Activated naive CD8-positive, alpha-beta T cell treated with anti-CD3 and anti-CD28 coated beads for 36 hours (primary cell): ENCODE data around the gene PPP1R12C. TPM values are rescaled to one million over a fixed set of nuclear protein-coding genes. Genes with fewer than 3 reads are reported as not detected.

ENCODE experiments used
- DNase-seq: peaks from one replicate; pipeline ENCODE4 v3.0.0; 2021
- H3K27ac Mint-ChIP-seq: one replicate; pipeline ENCODE4 v1.8.0; 2022; ENCODE audit warnings: mild to moderate bottlenecking, moderate library complexity, mixed read lengths
- H3K27me3 Mint-ChIP-seq: one replicate; pipeline ENCODE4 v1.8.0; 2022; ENCODE audit warnings: mild to moderate bottlenecking, mixed read lengths
- H3K36me3 Mint-ChIP-seq: one replicate; pipeline ENCODE4 v1.8.0; 2021; ENCODE audit warnings: mild to moderate bottlenecking, mixed read lengths
- H3K4me1 Mint-ChIP-seq: one replicate; pipeline ENCODE4 v1.8.0; 2021; ENCODE audit warnings: mixed read lengths
- H3K4me3 Mint-ChIP-seq: one replicate; pipeline ENCODE4 v1.8.0; 2022; ENCODE audit warnings: mild to moderate bottlenecking, moderate library complexity, mixed read lengths
- H3K9me3 Mint-ChIP-seq: one replicate; pipeline ENCODE4 v1.8.0; 2022; ENCODE audit warnings: mixed read lengths
- total RNA-seq, 2 experiments: library from RNA; stranded (reverse); gene quantifications; one replicate each; pipeline ENCODE4 v1.2.3, GENCODE V29; 2021

PPP1R12C gene
- total RNA-seq, 2 experiments from 2014 or later = 67.2 to 73.5 TPM

DNA sequence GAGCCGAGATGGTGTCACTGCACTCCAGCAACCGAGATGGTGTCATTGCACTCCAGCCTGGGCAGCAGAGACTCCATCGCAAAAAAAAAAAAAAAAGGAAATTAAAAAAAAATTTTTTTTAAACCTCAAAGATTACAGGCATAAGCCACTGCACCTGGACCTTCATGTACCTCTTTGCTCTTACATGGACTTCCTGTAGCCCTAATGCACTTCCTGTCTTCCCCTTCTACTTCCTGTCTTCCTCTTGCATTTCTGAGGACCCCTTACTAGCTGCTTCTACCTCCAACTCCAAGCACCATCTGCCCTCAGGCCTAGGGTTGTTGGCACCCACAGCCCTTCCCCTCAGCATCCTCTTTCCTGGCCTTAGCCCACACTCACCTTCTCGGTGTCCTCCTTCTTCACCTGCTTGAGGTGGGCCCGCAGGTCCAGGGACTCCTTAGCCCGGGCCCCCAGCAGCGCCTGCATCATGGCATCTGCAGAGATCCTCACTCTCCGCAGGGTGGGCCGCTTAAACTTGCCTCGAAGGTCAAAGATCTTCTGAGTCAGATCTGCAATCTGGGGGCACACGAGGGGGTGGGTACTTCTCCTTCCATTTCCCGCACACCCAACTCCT is 36.3 kb upstream of the PPP1R12C start:
- Mint-ChIP-seq H3K4me3 (no peak overlapping the region), H3K36me3 (peaks cover 5% of the 10 kb centered on the region), H3K27me3 (peaks cover 47% of the 10 kb centered on the region), H3K4me1 (peaks cover 8% of the 10 kb centered on the region), H3K27ac (no peak overlapping the region), H3K9me3 (peaks cover 16% of the 10 kb centered on the region)
- no peak for DNase-seq

- H3K9me3 Mint-ChIP-seq = peaks cover 16% of the 10 kb centered on the region
- no peak overlapping the region for H3K4me3 Mint-ChIP-seq
- H3K27ac Mint-ChIP-seq = peak overlapping the region; percentile 61
These were observed 34.6 kb upstream of the PPP1R12C start for GRCh38 chr19:55152017-55152416.

DNA sequence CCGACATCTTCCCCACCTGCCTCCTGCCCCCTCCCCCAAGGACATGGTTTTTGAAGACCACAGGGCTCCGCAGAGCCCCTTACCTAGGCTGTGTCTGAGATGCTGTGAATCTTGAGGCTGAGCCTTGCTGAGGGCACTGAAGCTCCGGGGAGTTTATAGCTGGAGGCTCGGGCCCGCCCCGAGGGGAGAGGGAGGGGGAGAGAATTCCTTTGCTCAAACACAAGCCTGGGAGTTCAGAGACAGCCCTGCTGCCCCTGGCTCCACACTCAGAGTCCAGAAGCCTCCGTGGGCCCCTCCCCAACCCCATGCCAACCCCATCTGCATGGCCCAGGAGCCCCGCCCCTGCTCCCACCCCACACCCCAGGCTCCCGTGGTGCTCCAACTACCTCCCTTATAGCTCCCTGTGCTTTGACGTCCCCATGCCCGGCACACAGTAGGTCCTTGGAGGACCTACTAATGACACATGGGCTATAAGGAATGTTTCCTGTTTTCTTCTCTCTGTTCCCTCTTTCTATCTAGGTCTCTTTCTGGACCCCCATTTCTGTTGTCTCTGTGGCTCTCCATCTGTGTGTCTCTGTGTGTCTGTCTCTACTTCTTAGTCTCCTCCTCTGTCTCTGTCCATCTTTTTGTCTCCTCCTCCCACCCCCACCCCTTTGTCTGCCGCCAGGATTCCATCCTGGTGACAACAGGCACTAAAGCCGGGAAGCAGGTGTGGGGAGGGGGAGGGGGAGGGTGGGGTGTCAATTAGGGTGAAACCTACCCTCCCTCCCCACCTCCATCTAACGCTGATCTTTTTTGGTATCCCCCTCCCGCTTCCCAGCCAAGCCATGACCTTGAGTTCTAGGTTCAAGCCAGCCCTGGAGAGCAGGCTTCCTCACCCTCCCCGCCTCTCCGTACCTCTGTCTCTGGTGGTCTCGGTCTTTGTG is 31.9 kb upstream of the PPP1R12C start, which contains the start of gene TNNT1:
Gene TNNT1, minus strand, starts transcription at position 129 of the 926 bp plus-strand sequence. CDS start 2,049 bp downstream, outside the sequence.
- H3K27me3 Mint-ChIP-seq = peaks cover 54% of the 10 kb centered on the region
- no peak within 1 kb of the TSS for H3K27ac Mint-ChIP-seq
- H3K36me3 Mint-ChIP-seq = peaks cover 5% of the 10 kb centered on the region
- no peak within 1 kb of the TSS for H3K4me3 Mint-ChIP-seq
- DNase-seq = no peak
- peaks cover 16% of the 10 kb centered on the region for H3K9me3 Mint-ChIP-seq
- peaks cover 7% of the 10 kb centered on the region for H3K4me1 Mint-ChIP-seq

More at GRCh38 chr19:55152017-55152416, 34.6 kb upstream of the PPP1R12C start:
- no peak for DNase-seq
- peaks cover 8% of the 10 kb centered on the region for H3K4me1 Mint-ChIP-seq
- H3K36me3 Mint-ChIP-seq = peaks cover 5% of the 10 kb centered on the region
- H3K27me3 Mint-ChIP-seq = peaks cover 46% of the 10 kb centered on the region

DNA sequence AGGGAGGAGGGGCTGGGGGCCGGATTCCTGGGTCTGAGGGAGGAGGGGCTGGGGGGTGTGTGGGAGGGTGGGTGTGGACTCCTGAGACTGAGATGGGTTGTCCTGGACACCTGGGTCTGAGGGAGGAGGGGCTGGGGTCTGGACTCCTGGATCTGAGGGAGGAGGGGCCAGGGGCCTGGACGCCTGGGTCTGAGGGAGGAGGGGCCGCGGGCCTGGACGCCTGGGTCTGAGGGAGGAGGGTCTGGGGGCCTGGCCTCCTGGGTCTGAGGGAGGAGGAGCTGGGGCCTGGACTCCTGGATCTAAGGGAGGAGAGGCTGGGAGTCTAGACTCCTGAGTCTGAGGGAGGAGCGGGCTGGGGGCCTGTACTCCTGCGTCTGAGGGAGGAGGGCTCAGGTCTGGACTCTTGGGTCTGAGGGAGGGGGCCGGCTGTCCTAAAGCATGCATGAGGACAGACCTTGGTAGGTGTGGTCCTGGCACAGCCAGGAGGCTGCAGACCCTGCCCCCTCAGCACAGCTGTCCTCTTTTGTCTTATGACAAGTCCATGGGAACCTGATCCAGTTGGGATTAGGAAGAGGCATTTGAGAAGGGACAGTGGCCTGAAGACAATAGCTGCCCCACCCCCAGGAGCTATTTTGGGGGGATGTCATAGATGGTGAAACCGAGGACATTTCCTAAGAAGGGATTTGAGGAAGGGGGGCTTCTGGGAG is 30.3 kb upstream of the PPP1R12C start:
- Mint-ChIP-seq H3K27ac (no peak overlapping the region), H3K36me3 (peaks cover 5% of the 10 kb centered on the region), H3K4me3 (no peak overlapping the region), H3K9me3 (peaks cover 11% of the 10 kb centered on the region), H3K27me3 (peaks cover 71% of the 10 kb centered on the region), H3K4me1 (peaks cover 6% of the 10 kb centered on the region)
- no peak for DNase-seq

GRCh38 chr19:55146705-55147273 is 29.4 kb upstream of the PPP1R12C start:
- peaks cover 75% of the 10 kb centered on the region for H3K27me3 Mint-ChIP-seq
- DNase-seq = no peak
- no peak overlapping the region for H3K4me3 Mint-ChIP-seq
- no peak overlapping the region for H3K27ac Mint-ChIP-seq
- peaks cover under 1% of the 10 kb centered on the region for H3K36me3 Mint-ChIP-seq
- peaks cover under 1% of the 10 kb centered on the region for H3K4me1 Mint-ChIP-seq
- H3K9me3 Mint-ChIP-seq = peaks cover 5% of the 10 kb centered on the region

- Mint-ChIP-seq H3K36me3 (no peaks in the 10 kb centered on the region), H3K27ac (no peak overlapping the region), H3K27me3 (peaks cover 81% of the 10 kb centered on the region), H3K9me3 (peaks cover under 1% of the 10 kb centered on the region), H3K4me3 (no peak overlapping the region), H3K4me1 (no peaks in the 10 kb centered on the region)
- peak; percentile 30 for DNase-seq
These were observed 28.8 kb upstream of the PPP1R12C start for GRCh38 chr19:55146078-55146704.

DNA sequence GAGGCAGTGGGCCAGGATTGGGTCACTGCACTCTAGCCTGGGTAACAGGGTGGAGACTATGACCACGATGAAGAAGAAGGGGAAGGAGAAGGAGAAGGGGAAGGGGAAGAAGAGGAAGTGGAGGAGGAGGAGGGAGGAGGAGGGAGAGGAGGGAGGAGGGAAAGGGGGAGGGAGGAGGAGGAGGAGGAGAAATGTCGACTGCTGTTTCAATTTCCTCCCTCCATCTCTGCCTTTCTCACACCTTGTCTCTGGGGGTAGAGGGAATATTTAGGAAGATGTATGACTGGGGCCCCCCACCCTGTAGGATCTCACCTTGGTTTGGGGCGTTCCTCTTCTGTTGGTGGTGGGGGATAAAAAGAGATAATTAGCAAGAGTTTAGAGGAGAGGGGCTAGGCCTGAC is 27.8 kb upstream of the PPP1R12C start:
- Mint-ChIP-seq H3K4me3 (no peak overlapping the region), H3K27ac (no peak overlapping the region), H3K36me3 (no peaks in the 10 kb centered on the region), H3K9me3 (no peaks in the 10 kb centered on the region), H3K4me1 (peaks cover 2% of the 10 kb centered on the region), H3K27me3 (peaks cover 84% of the 10 kb centered on the region)
- no peak for DNase-seq

- H3K4me3 Mint-ChIP-seq = no peak overlapping the region
These were observed 24.3 kb upstream of the PPP1R12C start for GRCh38 chr19:55141696-55142095.

GRCh38 chr19:55137915-55138314 is 20.5 kb upstream of the PPP1R12C start:
- no peak overlapping the region for H3K4me3 Mint-ChIP-seq
- H3K27ac Mint-ChIP-seq = no peak overlapping the region
- H3K27me3 Mint-ChIP-seq = peaks cover 67% of the 10 kb centered on the region
- no peak for DNase-seq
- no peaks in the 10 kb centered on the region for H3K36me3 Mint-ChIP-seq
- H3K9me3 Mint-ChIP-seq = no peaks in the 10 kb centered on the region
- H3K4me1 Mint-ChIP-seq = peaks cover 2% of the 10 kb centered on the region

More at GRCh38 chr19:55141696-55142095, 24.3 kb upstream of the PPP1R12C start:
- H3K36me3 Mint-ChIP-seq = no peaks in the 10 kb centered on the region
- no peak overlapping the region for H3K27ac Mint-ChIP-seq
- H3K9me3 Mint-ChIP-seq = no peaks in the 10 kb centered on the region
- H3K27me3 Mint-ChIP-seq = peaks cover 74% of the 10 kb centered on the region
- no peak for DNase-seq
- H3K4me1 Mint-ChIP-seq = peaks cover 2% of the 10 kb centered on the region

DNA sequence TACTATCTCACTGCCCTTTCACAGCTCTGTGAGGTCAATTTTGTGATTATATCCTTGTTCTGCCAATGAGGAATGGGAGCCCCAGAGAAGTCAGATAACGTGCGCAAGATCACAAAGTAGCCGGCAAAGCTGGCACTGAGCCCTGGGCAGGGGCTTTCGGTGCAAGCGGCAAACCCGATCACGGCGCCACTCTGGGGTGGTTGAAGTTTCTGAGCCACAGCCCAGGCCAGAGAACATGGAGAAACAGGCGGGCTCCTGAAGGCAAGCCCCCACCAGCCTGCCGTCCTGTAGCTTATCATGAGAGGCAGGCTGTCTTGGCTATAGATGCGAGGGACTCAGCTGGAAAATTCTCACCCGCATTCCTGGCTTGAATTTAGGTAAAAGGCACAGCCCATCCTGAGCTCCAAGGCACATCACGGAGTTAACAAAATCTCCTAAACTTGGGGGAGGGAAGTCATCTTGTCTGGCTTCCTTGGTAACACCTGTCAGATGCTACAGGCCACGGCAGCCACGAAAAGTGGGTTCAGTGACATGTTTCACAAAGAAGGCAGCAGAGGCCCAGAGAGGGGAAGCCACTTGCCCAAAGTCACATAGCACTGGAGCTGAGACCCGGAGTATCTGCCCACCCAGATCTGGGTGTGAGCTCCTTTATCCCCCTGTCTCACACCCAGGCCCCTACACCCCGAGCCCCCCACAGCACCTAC is 19.1 kb upstream of the PPP1R12C start:
- H3K4me1 Mint-ChIP-seq = peaks cover 3% of the 10 kb centered on the region
- no peak overlapping the region for H3K4me3 Mint-ChIP-seq
- H3K9me3 Mint-ChIP-seq = no peaks in the 10 kb centered on the region
- no peaks in the 10 kb centered on the region for H3K36me3 Mint-ChIP-seq
- DNase-seq = no peak
- peaks cover 69% of the 10 kb centered on the region for H3K27me3 Mint-ChIP-seq
- H3K27ac Mint-ChIP-seq = no peak overlapping the region

DNA sequence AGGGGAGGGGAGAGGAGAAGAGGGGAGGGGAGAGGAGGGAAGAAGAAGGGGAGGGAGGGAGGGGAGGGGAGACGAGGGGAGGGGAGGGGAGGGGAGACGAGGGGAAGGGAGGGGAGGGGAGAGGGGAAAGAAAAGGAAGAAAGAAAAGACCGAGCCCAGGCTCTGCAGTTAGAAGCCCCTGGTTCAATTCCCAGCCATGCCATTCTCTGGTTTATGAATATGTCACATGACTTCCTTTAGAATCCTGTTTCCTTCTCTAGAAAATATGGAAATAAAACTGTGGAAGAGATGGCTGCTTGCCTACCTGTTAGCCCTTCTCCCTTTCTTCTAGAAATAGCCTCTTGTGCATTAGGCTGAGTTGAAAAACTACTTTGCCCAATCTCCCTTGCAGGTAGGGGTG is 17.3 kb upstream of the PPP1R12C start:
- peaks cover 2% of the 10 kb centered on the region for H3K4me1 Mint-ChIP-seq
- no peaks in the 10 kb centered on the region for H3K36me3 Mint-ChIP-seq
- H3K4me3 Mint-ChIP-seq = no peak overlapping the region
- H3K27me3 Mint-ChIP-seq = peaks cover 75% of the 10 kb centered on the region
- no peaks in the 10 kb centered on the region for H3K9me3 Mint-ChIP-seq
- H3K27ac Mint-ChIP-seq = no peak overlapping the region
- DNase-seq = no peak

GRCh38 chr19:55133639-55134444 is 16.4 kb upstream of the PPP1R12C start:
- peaks cover 72% of the 10 kb centered on the region for H3K27me3 Mint-ChIP-seq
- H3K36me3 Mint-ChIP-seq = no peaks in the 10 kb centered on the region
- no peak for DNase-seq
- H3K4me1 Mint-ChIP-seq = peaks cover 2% of the 10 kb centered on the region
- no peak overlapping the region for H3K27ac Mint-ChIP-seq
- H3K4me3 Mint-ChIP-seq = no peak overlapping the region
- H3K9me3 Mint-ChIP-seq = no peaks in the 10 kb centered on the region

GRCh38 chr19:55132453-55133129 is 15.2 kb upstream of the PPP1R12C start:
- Mint-ChIP-seq H3K9me3 (no peaks in the 10 kb centered on the region), H3K36me3 (no peaks in the 10 kb centered on the region), H3K27ac (no peak overlapping the region)

More at GRCh38 chr19:55132453-55133129, 15.2 kb upstream of the PPP1R12C start:
- DNase-seq = no peak
- Mint-ChIP-seq H3K4me1 (peaks cover 2% of the 10 kb centered on the region), H3K4me3 (no peak overlapping the region), H3K27me3 (peaks cover 69% of the 10 kb centered on the region)
